Measurements from ENCODE around the gene TNFSF18. TPM values are rescaled to one million over a fixed set of nuclear protein-coding genes. Genes with fewer than 3 reads are reported as not detected.

The TNFSF18 gene
- total RNA-seq, 4 donors from 2014 or later = 0.17 to 0.93 (median 0.23) TPM; not detected in 1

DNA sequence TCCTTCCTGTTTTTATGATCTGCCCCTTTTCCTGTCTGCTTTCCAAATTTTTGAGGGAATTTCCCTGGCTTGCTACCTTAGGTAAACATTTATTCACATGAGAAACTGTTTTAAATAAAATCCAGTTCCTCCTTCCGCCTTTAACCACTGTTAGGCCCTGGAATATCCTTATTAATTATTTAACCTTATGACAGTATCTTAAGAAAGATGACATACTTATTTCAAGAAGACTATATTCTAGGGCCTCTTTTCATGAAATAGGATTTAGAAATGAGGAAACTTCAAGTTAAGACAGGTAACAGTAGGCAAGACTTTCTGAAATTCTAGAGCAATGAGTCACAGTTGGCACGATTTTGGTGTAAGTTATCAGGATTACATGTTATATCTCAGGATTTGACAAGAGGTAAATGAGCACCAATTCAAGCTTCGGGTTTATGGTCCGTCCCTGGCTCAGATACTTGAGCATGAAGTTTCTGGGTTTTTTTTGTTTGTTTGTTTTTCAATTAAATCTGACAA, 2.0 kb upstream of the TNFSF18 start:
- no peak for TF ChIP-seq CTCF (IDR thresholded peaks at IDR 0.05)
- TF ChIP-seq POLR2AphosphoS5 (IDR thresholded peaks at IDR 0.05) = no peak
- no peak for TF ChIP-seq EP300 (IDR thresholded peaks at IDR 0.05)
- no peak for TF ChIP-seq POLR2A (IDR thresholded peaks at IDR 0.05)
- Histone ChIP-seq H3K36me3 (no peaks in the 10 kb centered on the region), H3K9me3 (no peaks in the 10 kb centered on the region), H3K4me3 (no peak overlapping the region), H3K27me3 (no peaks in the 10 kb centered on the region), H3K27ac (no peak overlapping the region), H3K4me1 (peaks cover 5 to 24% (median 5%) of the 10 kb centered on the region in 3 donors)
- ATAC-seq = no peak
- 35 to 57% methylated on average over 4 of the region's 4 CpGs for WGBS, 2 donors (ENCODE audit: low coverage in 1 of 2)

DNA sequence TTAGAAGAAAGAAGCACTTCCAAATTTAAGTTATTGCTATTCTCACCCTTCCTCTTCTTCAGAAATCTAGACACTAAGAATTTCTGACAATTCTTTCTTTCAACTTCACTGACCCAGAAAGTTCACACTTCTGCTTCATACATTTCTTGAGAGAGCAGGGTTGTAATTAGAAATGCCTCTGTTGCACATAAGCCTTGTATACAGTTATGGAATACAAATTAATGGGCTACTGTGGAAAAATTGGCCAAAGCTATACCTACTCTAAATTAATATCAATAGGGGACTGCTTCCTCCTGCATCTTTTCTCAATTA, 1.5 kb downstream of the TNFSF18 start:
- no peak overlapping the region for H3K4me3 ChIP-seq
- no peaks in the 10 kb centered on the region for H3K9me3 ChIP-seq
- H3K4me1 ChIP-seq = peaks cover 5 to 24% (median 5%) of the 10 kb centered on the region in 3 donors
- H3K27ac ChIP-seq = no peak overlapping the region
- TF ChIP-seq POLR2A (IDR thresholded peaks at IDR 0.05) (no peak), CTCF (IDR thresholded peaks at IDR 0.05) (no peak)
- no peaks in the 10 kb centered on the region for H3K36me3 ChIP-seq
- ATAC-seq = no peak
- H3K27me3 ChIP-seq = no peaks in the 10 kb centered on the region

DNA sequence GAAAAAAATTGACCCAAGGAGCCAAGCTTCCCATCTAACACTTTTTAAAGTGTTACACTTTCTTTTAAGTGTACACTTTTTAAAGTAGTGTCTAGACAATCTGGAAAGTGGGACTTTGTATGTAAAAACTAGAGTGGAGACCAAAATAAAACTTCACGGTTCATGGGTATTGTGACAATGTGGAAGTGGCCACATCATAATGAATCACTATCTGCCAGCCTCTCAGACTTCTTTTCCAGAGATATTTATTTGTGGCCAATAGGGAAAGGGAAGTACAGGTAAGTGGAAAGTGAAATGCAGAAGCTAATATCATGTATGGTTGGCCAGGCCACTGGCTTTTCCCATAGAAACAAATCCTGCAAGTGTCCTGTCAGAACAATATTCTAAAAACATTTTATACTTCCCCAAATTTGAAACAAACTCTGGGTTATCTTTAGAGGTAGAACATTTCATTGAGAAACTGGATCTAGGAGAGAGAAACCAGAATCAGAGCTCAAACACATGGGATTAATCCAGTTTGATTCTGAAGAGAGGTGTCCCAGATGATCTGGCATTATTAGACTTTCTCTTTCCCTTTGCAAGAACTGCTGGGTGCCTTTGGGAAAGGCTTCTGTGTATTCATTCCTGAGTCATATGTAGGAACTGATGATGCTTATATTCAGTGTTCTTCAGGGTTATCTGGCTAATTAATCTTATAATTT, 2.0 kb downstream of the TNFSF18 start:
- H3K27me3 ChIP-seq = no peaks in the 10 kb centered on the region
- H3K27ac ChIP-seq = no peak overlapping the region
- WGBS, 2 donors (ENCODE audit: low coverage in 1 of 2) = 50% methylated on average over 1 of the region's 1 CpG; no CpG with 5 or more reads in 1 of the 2 donors
- no peak for ATAC-seq
- TF ChIP-seq CTCF (IDR thresholded peaks at IDR 0.05) (no peak), EP300 (IDR thresholded peaks at IDR 0.05) (no peak), POLR2A (IDR thresholded peaks at IDR 0.05) (no peak), POLR2AphosphoS5 (IDR thresholded peaks at IDR 0.05) (no peak)
- H3K9me3 ChIP-seq = no peaks in the 10 kb centered on the region
- H3K36me3 ChIP-seq = no peaks in the 10 kb centered on the region
- peaks cover 5 to 24% (median 5%) of the 10 kb centered on the region in 3 donors for H3K4me1 ChIP-seq
- no peak overlapping the region for H3K4me3 ChIP-seq

GRCh38 chr1:173044656-173045055, 6.1 kb downstream of the TNFSF18 start:
- no peaks in the 10 kb centered on the region for H3K4me1 ChIP-seq
- no peak overlapping the region for H3K27ac ChIP-seq
- no peaks in the 10 kb centered on the region for H3K36me3 ChIP-seq
- H3K27me3 ChIP-seq = no peaks in the 10 kb centered on the region
- no peak overlapping the region for H3K4me3 ChIP-seq
- H3K9me3 ChIP-seq = no peaks in the 10 kb centered on the region
- ATAC-seq = no peak
- 89 to 92% methylated on average over 1 of the region's 1 CpG for WGBS, 2 donors (ENCODE audit: low coverage in 1 of 2)
- TF ChIP-seq POLR2AphosphoS5 (IDR thresholded peaks at IDR 0.05) (no peak), CTCF (IDR thresholded peaks at IDR 0.05) (no peak), POLR2A (IDR thresholded peaks at IDR 0.05) (no peak), EP300 (IDR thresholded peaks at IDR 0.05) (no peak)

- no peak overlapping the region for H3K4me3 ChIP-seq
- no peak for ATAC-seq
Measured at GRCh38 chr1:173043253-173043652, 7.5 kb downstream of the TNFSF18 start.

More at GRCh38 chr1:173043253-173043652, 7.5 kb downstream of the TNFSF18 start:
- no peak overlapping the region for H3K27ac ChIP-seq
- H3K4me1 ChIP-seq = no peaks in the 10 kb centered on the region
- no peaks in the 10 kb centered on the region for H3K27me3 ChIP-seq
- TF ChIP-seq POLR2AphosphoS5 (IDR thresholded peaks at IDR 0.05) (no peak), CTCF (IDR thresholded peaks at IDR 0.05) (no peak), EP300 (IDR thresholded peaks at IDR 0.05) (no peak), POLR2A (IDR thresholded peaks at IDR 0.05) (no peak)
- H3K9me3 ChIP-seq = no peaks in the 10 kb centered on the region
- no peaks in the 10 kb centered on the region for H3K36me3 ChIP-seq
